ENCODE measurements around the gene GAK. TPM values are rescaled to one million over a fixed set of nuclear protein-coding genes. Genes with fewer than 3 reads are reported as not detected.

The GAK gene
- total and polyA plus RNA-seq, 3 experiments from 2014 or later = 82.9 to 118 (median 112) TPM

DNA sequence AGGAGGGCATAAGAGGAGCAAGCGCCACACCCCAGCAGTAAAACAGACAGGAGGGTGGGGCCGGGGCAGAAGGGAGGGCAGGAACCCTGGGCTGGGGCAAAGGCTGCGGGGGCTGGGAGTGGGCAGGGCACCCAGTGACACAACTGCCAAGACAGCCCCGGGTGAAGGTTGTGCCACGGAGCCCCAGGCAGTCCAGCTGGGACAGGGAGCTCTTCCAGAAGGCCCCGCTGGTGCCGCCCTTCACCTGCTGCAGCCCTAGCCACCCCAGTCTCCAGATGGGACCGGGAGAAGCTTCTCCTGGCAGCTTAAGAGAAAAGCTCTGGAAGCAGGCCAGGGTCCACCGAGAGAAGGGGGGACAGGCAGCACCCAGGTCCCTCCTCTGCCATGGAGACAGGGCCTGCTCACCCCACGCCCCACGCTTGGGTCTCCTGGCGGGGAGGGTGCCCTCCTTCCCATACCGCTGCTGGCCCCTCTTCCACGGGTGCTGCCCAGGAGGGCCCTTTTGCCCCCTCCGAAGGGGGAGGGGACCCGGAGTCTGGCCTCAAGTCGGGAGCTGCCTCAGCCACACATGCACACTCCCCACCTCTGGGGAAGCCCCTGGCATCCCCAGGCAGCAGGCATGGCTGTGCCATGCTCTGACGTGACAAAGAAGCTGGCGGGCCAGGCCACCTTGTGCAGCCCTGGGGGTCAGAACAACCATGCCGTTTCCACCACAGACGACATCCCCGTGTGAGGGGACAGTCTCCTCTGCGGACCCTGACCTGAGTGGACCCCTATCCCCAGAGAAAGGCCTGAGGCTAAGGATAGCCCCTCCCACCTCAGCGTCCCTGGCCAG is 39.8 kb upstream of the GAK start:
- peak overlapping the region; percentile 57 for H3K27ac ChIP-seq (ENCODE audit: low read depth, low read length)
- Mint-ChIP-seq H3K36me3 (peaks cover 0 to 2% (median 0%) of the 10 kb centered on the region in 3 donors), H3K9me3 (no peaks in the 10 kb centered on the region), H3K27me3 (no peaks in the 10 kb centered on the region), H3K27ac (peak overlapping the region in 7 of 8 donors; percentile 78 to 96 (median 95)), H3K4me1 (peaks cover 16 to 27% (median 17%) of the 10 kb centered on the region in 3 donors), H3K4me3 (peak overlapping the region; percentile 53 to 89 (median 82))
- H3K27me3 ChIP-seq (ENCODE audit: insufficient read depth, low read length, poor library complexity, severe bottlenecking) = no peaks in the 10 kb centered on the region
- no peaks in the 10 kb centered on the region for H3K9me3 ChIP-seq (ENCODE audit: low read length)
- ChIA-PET POLR2A (interaction anchor here (0.7 kb wide), 1 partner anchor 40 kb away, joined by 4 read pairs; the partner anchor contains the start of genes GAK and TMEM175), CTCF (interaction anchor here (3.7 kb wide), 1 partner anchor 15 kb away, joined by 11 read pairs; the partner anchor contains the start of gene IDUA)
- peak overlapping the region; percentile 61 for H3K4me3 ChIP-seq (ENCODE audit: low read length)
- no peaks in the 10 kb centered on the region for H3K36me3 ChIP-seq (ENCODE audit: insufficient read depth, low read length)
- no peak for DNase-seq
- H3K4me1 ChIP-seq (ENCODE audit: insufficient read depth, low read length) = peaks cover 33% of the 10 kb centered on the region

DNA sequence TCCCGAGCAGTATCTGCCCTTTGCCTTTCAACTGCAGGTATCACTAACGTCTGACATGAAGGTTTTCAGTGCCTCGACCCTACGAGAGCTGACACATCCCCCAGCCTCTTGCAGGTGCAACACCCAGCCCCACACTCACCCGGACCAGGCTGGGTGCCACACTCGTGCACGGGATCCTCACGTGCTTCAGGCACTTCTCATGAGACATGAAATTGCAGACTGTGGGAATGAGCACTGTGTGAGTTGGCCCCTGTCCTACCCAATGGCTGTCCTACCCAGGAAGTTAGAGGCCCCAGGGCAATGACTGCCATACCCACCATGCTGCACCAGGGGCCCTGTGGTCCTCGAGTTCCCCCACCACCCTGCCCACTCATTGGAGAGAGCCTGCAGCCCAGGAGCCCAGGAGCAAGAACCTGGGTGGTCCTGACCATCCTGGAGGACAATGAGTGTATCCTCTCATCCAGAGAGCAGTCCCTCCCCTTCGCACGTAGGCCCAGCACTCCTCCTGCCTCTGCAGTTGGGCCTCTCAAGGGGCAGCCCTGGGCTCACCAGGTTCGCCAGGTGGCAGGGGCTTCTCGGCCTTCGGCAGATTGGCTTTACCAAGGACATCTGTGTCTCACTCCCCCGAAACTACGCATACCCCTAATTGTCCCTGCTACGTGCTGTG is 38.9 kb upstream of the GAK start:
- Histone ChIP-seq H3K36me3 (ENCODE audit: insufficient read depth, low read length) (no peaks in the 10 kb centered on the region), H3K4me3 (ENCODE audit: low read length) (no peak overlapping the region), H3K27me3 (ENCODE audit: insufficient read depth, low read length, poor library complexity, severe bottlenecking) (no peaks in the 10 kb centered on the region), H3K4me1 (ENCODE audit: insufficient read depth, low read length) (peaks cover 33% of the 10 kb centered on the region), H3K27ac (ENCODE audit: low read depth, low read length) (no peak overlapping the region), H3K9me3 (ENCODE audit: low read length) (no peaks in the 10 kb centered on the region)
- no peaks in the 10 kb centered on the region for H3K9me3 Mint-ChIP-seq
- ChIA-PET CTCF (interaction anchor here (3.7 kb wide), 1 partner anchor 16 kb away, joined by 11 read pairs; the partner anchor contains the start of gene IDUA), POLR2A (interaction anchor here (0.7 to 0.9 kb wide), 2 partner anchors 39 kb away, joined by 3 to 4 read pairs; partner anchors contain the start of genes GAK and TMEM175)
- peaks cover 16 to 24% (median 17%) of the 10 kb centered on the region in 3 donors for H3K4me1 Mint-ChIP-seq
- peak overlapping the region; percentile 84 to 96 (median 94) for H3K27ac Mint-ChIP-seq
- H3K4me3 Mint-ChIP-seq = peak overlapping the region; percentile 71 to 89 (median 82)
- H3K27me3 Mint-ChIP-seq = no peaks in the 10 kb centered on the region
- H3K36me3 Mint-ChIP-seq = peaks cover 0 to 5% (median 0%) of the 10 kb centered on the region in 3 donors
- DNase-seq = no peak

DNA sequence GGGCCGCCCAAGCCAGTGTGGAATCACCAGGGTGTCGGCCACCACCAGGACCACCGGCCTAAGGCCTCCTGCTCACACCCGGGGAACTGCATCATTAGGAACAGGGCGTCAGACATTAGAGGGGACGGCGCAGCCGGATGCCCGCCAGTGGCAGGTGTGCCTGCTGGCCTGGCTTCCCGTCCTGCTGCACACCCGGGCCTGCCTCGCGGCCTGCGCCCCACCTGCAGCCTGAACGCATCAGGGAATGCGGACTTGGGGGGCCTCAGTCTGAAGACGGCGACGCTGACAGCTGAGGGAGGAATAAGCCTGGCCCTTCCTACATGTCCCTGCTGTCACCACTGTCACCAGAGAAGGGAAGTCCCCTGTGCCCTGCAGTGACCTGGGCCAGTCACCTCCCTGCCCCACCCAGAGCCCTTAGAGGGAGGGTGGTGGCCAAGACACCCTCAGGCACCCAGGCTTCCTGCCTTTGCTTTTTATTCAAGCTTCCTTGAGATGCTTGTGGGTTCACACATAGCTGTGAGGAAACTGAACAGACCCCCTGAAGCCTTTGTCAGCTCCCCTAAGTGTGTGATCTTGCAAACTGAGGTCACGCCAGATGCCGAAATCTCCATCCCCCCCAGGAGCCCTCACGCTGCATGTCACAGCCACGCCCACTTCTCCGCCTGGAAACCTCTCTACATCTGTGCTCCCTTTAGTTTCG is 38.1 kb upstream of the GAK start:
- H3K27ac Mint-ChIP-seq = peak overlapping the region; percentile 84 to 96 (median 94)
- Histone ChIP-seq H3K36me3 (ENCODE audit: insufficient read depth, low read length) (no peaks in the 10 kb centered on the region), H3K9me3 (ENCODE audit: low read length) (no peaks in the 10 kb centered on the region), H3K27ac (ENCODE audit: low read depth, low read length) (peak overlapping the region; percentile 51), H3K27me3 (ENCODE audit: insufficient read depth, low read length, poor library complexity, severe bottlenecking) (no peaks in the 10 kb centered on the region), H3K4me3 (ENCODE audit: low read length) (no peak overlapping the region), H3K4me1 (ENCODE audit: insufficient read depth, low read length) (peaks cover 33% of the 10 kb centered on the region)
- H3K36me3 Mint-ChIP-seq = peaks cover 0 to 11% (median 0%) of the 10 kb centered on the region in 3 donors
- H3K9me3 Mint-ChIP-seq = no peaks in the 10 kb centered on the region
- CTCF ChIA-PET = interaction anchor here (3.7 kb wide), 1 partner anchor 17 kb away, joined by 11 read pairs; the partner anchor contains the start of gene IDUA
- POLR2A ChIA-PET = interaction anchor here (0.9 kb wide), 1 partner anchor 38 kb away, joined by 3 read pairs; the partner anchor contains the start of genes GAK and TMEM175
- H3K4me1 Mint-ChIP-seq = peaks cover 16 to 24% (median 17%) of the 10 kb centered on the region in 3 donors
- no peaks in the 10 kb centered on the region for H3K27me3 Mint-ChIP-seq
- H3K4me3 Mint-ChIP-seq = peak overlapping the region; percentile 71 to 89 (median 82)
- peak; percentile 53 to 89 (median 70) for DNase-seq

DNA sequence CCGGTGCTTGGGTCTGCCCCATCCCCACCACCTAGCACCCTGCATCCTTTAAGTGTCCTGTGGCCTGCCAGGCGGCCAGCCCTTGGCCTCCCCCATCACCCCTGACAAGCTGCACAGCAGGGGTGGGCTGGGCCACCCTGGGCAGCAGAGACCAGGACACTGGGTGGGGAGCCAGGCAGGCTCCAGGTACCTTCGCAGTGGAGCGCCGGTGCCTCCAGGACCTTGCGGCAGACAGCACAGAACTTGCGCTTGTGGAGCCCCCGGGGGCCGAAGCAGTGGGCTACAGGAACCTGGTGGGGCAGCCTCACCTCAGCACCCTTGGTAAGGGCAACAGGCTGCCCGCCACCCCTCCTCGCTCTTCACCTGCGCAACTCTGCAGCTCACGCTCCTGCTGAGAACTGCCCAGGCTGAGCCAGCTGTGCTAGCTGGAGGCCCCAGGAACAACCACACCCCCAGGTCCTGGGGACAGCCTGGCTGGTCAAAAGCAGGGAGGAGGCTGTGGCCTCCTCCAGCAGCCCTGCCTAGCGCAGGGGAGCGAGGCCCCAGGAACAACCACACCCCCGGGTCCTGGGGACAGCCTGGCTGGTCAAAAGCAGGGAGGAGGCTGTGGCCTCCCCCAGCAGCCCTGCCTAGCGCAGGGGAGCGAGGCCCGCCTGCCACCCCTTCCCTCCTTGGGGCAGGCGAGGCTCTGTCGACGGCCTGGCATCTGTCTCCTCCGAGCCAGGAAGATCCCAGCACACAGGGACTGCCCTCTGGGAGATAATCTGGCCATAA is 36.7 kb upstream of the GAK start:
- H3K27me3 Mint-ChIP-seq = no peaks in the 10 kb centered on the region
- no peak for DNase-seq
- H3K4me1 ChIP-seq (ENCODE audit: insufficient read depth, low read length) = peaks cover 33% of the 10 kb centered on the region
- ChIA-PET CTCF (interaction anchor here (3.7 kb wide), 1 partner anchor 18 kb away, joined by 11 read pairs; the partner anchor contains the start of gene IDUA), POLR2A (no interaction called here)
- no peaks in the 10 kb centered on the region for H3K27me3 ChIP-seq (ENCODE audit: insufficient read depth, low read length, poor library complexity, severe bottlenecking)
- no peaks in the 10 kb centered on the region for H3K9me3 Mint-ChIP-seq
- H3K4me3 ChIP-seq (ENCODE audit: low read length) = no peak overlapping the region
- H3K27ac Mint-ChIP-seq = peak overlapping the region in 1 of 8 donors; percentile 96
- H3K36me3 ChIP-seq (ENCODE audit: insufficient read depth, low read length) = no peaks in the 10 kb centered on the region
- peaks cover 0 to 25% (median 0%) of the 10 kb centered on the region in 3 donors for H3K36me3 Mint-ChIP-seq
- peaks cover 16 to 24% (median 17%) of the 10 kb centered on the region in 3 donors for H3K4me1 Mint-ChIP-seq
- H3K4me3 Mint-ChIP-seq = no peak overlapping the region
- no peaks in the 10 kb centered on the region for H3K9me3 ChIP-seq (ENCODE audit: low read length)
- no peak overlapping the region for H3K27ac ChIP-seq (ENCODE audit: low read depth, low read length)

DNA sequence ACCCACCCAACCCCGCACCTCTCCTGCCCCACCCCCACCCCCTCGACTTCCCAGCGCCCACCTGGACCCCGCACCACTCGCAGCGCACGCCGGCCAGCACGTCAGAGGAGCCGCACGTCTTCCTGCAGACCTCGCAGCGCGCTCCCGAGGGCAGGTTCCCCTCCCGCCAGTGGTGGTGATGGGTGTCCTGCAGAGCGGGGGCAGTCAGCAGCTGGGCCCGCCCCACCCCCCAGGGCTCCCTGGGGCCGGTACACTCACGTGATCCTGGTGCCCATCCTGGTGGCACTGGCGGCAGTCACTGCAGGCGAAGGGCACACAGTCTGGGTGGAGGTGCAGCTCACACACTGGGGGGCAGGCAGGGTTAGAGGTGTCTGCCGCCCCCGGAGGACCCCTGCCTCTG is 36.1 kb upstream of the GAK start:
- H3K9me3 Mint-ChIP-seq = no peaks in the 10 kb centered on the region
- POLR2A ChIA-PET = no interaction called here
- no peak for DNase-seq
- Histone ChIP-seq H3K36me3 (ENCODE audit: insufficient read depth, low read length) (no peaks in the 10 kb centered on the region), H3K4me1 (ENCODE audit: insufficient read depth, low read length) (peaks cover 33% of the 10 kb centered on the region), H3K4me3 (ENCODE audit: low read length) (no peak overlapping the region), H3K9me3 (ENCODE audit: low read length) (no peaks in the 10 kb centered on the region), H3K27me3 (ENCODE audit: insufficient read depth, low read length, poor library complexity, severe bottlenecking) (no peaks in the 10 kb centered on the region), H3K27ac (ENCODE audit: low read depth, low read length) (no peak overlapping the region)
- peaks cover 16 to 24% (median 17%) of the 10 kb centered on the region in 3 donors for H3K4me1 Mint-ChIP-seq
- no peaks in the 10 kb centered on the region for H3K27me3 Mint-ChIP-seq
- H3K4me3 Mint-ChIP-seq = no peak overlapping the region
- H3K27ac Mint-ChIP-seq = no peak overlapping the region
- H3K36me3 Mint-ChIP-seq = peaks cover 0 to 29% (median 0%) of the 10 kb centered on the region in 3 donors
- CTCF ChIA-PET = no interaction called here

DNA sequence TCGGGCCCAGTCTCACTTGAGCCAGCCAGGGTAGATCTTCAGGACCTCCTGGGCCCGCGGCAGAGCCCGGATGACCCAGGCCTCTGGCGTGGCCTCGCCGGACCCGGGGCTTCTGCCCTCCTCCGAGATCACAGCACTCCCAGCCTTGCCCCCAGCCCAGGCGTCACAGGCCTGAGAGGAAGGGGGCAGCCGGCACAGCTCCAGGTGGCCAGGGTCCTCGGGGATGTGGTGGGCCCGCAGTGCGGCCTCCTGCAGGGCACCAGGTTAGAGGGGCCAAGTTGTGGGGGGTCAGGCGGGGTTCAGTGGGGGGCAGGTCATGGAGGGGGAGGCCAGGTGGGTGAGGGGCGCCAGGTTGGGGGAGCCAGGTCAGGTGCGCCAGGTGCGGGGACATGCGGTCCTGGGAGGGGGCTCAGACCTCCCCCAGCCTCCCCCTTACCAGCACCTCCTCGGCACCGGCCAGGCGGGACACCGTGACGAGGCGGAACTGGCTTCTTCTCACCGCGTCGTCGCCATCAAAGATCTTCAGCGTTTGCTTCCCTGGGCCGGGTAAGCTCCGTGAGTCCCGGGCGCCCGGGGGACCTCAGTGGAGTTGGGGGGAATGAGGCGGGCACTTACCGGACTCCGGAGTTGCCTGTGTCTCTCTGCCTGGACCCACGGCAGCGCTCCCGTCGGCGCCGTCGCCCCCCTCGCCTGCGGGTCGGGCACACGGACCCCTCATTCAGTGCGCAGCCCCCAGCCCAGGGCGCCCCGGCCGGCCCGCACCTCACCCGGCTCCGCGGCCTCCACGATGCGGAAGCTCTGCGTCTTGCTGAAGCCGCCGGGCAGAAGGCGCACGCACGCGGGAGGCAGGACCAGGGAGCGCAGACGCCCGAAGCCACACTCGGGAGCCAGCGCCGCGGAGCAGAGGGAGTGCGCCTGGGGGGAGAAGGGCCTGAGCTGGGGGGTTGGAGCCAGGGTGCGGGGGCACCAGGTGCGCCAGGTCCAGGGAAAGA is 35.3 kb upstream of the GAK start:
- no peak overlapping the region for H3K4me3 Mint-ChIP-seq
- CTCF ChIA-PET = interaction anchor here (1.1 kb wide), 1 partner anchor 32 kb away, joined by 3 read pairs; no protein-coding TSS in a partner anchor
- no peak overlapping the region for H3K27ac Mint-ChIP-seq
- Histone ChIP-seq H3K27me3 (ENCODE audit: insufficient read depth, low read length, poor library complexity, severe bottlenecking) (no peaks in the 10 kb centered on the region), H3K4me1 (ENCODE audit: insufficient read depth, low read length) (peaks cover 31% of the 10 kb centered on the region), H3K36me3 (ENCODE audit: insufficient read depth, low read length) (no peaks in the 10 kb centered on the region), H3K9me3 (ENCODE audit: low read length) (no peaks in the 10 kb centered on the region), H3K27ac (ENCODE audit: low read depth, low read length) (no peak overlapping the region), H3K4me3 (ENCODE audit: low read length) (no peak overlapping the region)
- POLR2A ChIA-PET = no interaction called here
- peaks cover 0 to 32% (median 0%) of the 10 kb centered on the region in 3 donors for H3K36me3 Mint-ChIP-seq
- H3K9me3 Mint-ChIP-seq = no peaks in the 10 kb centered on the region
- DNase-seq = no peak
- peaks cover 16 to 24% (median 17%) of the 10 kb centered on the region in 3 donors for H3K4me1 Mint-ChIP-seq
- H3K27me3 Mint-ChIP-seq = no peaks in the 10 kb centered on the region
